Trophoblast cell (in vitro differentiated cells and primary cell): ENCODE results near the gene CLIP4.
A peak's percentile ranks its signal among the peaks of the same experiment; 100 is the strongest.

Experiments
- DNase-seq, 2 donors: peaks; one replicate each; pipeline ENCODE4 v3.0.0-alpha.2; 2016
- H2AFZ ChIP-seq: 2 replicates; pipeline ENCODE4 v1.6.1; 2013; ENCODE audit warnings: low read length, moderate library complexity, mild to moderate bottlenecking; ENCODE audit not compliant: insufficient read depth, poor library complexity
- H2AK5ac ChIP-seq: 2 replicates; pipeline ENCODE4 v1.6.1; 2013; ENCODE audit warnings: mild to moderate bottlenecking, low read length
- H2BK120ac ChIP-seq: 2 replicates; pipeline ENCODE4 v1.6.1; 2013; ENCODE audit warnings: low read length, mild to moderate bottlenecking, moderate library complexity; ENCODE audit not compliant: insufficient read depth, poor library complexity
- H2BK12ac ChIP-seq: 2 replicates; pipeline ENCODE4 v1.6.1; 2013; ENCODE audit warnings: mild to moderate bottlenecking, low read length, moderate library complexity
- H2BK5ac ChIP-seq: 2 replicates; pipeline ENCODE4 v1.6.1; 2013; ENCODE audit warnings: low read length, low read depth, moderate library complexity, mild to moderate bottlenecking; ENCODE audit not compliant: poor library complexity
- H3K14ac ChIP-seq: 2 replicates; pipeline ENCODE4 v1.6.1; 2013; ENCODE audit warnings: mild to moderate bottlenecking, low read length
- H3K18ac ChIP-seq: 2 replicates; pipeline ENCODE4 v1.6.1; 2013; ENCODE audit warnings: mild to moderate bottlenecking, low read length
- H3K23ac ChIP-seq: 2 replicates; pipeline ENCODE4 v1.6.1; 2013; ENCODE audit warnings: low read length
- H3K27ac ChIP-seq: 2 replicates; pipeline ENCODE4 v1.5.1; 2013; ENCODE audit warnings: low read depth, mild to moderate bottlenecking, inconsistent platforms, low read length, moderate library complexity
- H3K27me3 ChIP-seq: 2 replicates; pipeline ENCODE4 v1.6.1; 2013; ENCODE audit warnings: inconsistent platforms, mild to moderate bottlenecking, low read length, moderate library complexity; ENCODE audit not compliant: insufficient read depth
- H3K36me3 ChIP-seq, 2 experiments: 1 replicate in 1 of 2; 2 replicates in 1 of 2; pipeline ENCODE4 v1.6.1; 2013; ENCODE audit warnings: low read length in 2 of 2, mild to moderate bottlenecking in 2 of 2, moderate library complexity in 1 of 2; ENCODE audit not compliant: insufficient read depth in 2 of 2, control insufficient read depth in 1 of 2
- H3K4ac ChIP-seq: 2 replicates; pipeline ENCODE4 v1.6.1; 2013; ENCODE audit warnings: low read depth, mild to moderate bottlenecking, low read length, moderate library complexity
- H3K4me1 ChIP-seq, 2 experiments: 1 replicate in 1 of 2; 2 replicates in 1 of 2; pipeline ENCODE4 v1.6.1; 2013; ENCODE audit warnings: low read length in 2 of 2, mild to moderate bottlenecking in 2 of 2, moderate library complexity in 1 of 2; ENCODE audit not compliant: insufficient read depth in 2 of 2, control insufficient read depth in 1 of 2
- H3K4me2 ChIP-seq: 2 replicates; pipeline ENCODE4 v1.6.1; 2013; ENCODE audit warnings: inconsistent platforms, mild to moderate bottlenecking, low read length, moderate library complexity
- H3K4me3 ChIP-seq: 2 replicates; pipeline ENCODE4 v1.5.1; 2013; ENCODE audit warnings: mild to moderate bottlenecking, low read depth, low read length, inconsistent platforms
- H3K79me1 ChIP-seq: one replicate; pipeline ENCODE4 v1.6.1; 2013; ENCODE audit warnings: low read length
- H3K79me2 ChIP-seq: 2 replicates; pipeline ENCODE4 v1.6.1; 2013; ENCODE audit warnings: low read length, mild to moderate bottlenecking; ENCODE audit not compliant: control insufficient read depth, insufficient read depth, poor library complexity
- H3K9ac ChIP-seq: 2 replicates; pipeline ENCODE4 v1.6.1; 2013; ENCODE audit warnings: mild to moderate bottlenecking, low read length
- H3K9me3 ChIP-seq: 2 replicates; pipeline ENCODE4 v1.6.1; 2013; ENCODE audit warnings: low read depth, mild to moderate bottlenecking, control low read depth, inconsistent platforms, low read length; ENCODE audit not compliant: insufficient read depth
- H4K12ac ChIP-seq: 2 replicates; pipeline ENCODE4 v1.6.1; 2013; ENCODE audit warnings: low read depth, mild to moderate bottlenecking, low read length, moderate library complexity
- H4K8ac ChIP-seq: 2 replicates; pipeline ENCODE4 v1.6.1; 2013; ENCODE audit warnings: low read depth, mild to moderate bottlenecking, low read length, moderate library complexity
- H4K91ac ChIP-seq: one replicate; pipeline ENCODE4 v1.6.1; 2013; ENCODE audit warnings: low read depth, mild to moderate bottlenecking, low read length, moderate library complexity
- WGBS: extraction: QIAGEN DNeasy Blood & Tissue Kit; methylation state at CpG from one replicate; pipeline ENCODE4 v1.1.7; 2013; ENCODE audit warnings: missing lambda C conversion rate; ENCODE audit not compliant: insufficient read length, insufficient coverage; ENCODE audit errors: extremely low coverage; 5-methylcytosine and 5-hydroxymethylcytosine counted together

The CLIP4 gene

DNA sequence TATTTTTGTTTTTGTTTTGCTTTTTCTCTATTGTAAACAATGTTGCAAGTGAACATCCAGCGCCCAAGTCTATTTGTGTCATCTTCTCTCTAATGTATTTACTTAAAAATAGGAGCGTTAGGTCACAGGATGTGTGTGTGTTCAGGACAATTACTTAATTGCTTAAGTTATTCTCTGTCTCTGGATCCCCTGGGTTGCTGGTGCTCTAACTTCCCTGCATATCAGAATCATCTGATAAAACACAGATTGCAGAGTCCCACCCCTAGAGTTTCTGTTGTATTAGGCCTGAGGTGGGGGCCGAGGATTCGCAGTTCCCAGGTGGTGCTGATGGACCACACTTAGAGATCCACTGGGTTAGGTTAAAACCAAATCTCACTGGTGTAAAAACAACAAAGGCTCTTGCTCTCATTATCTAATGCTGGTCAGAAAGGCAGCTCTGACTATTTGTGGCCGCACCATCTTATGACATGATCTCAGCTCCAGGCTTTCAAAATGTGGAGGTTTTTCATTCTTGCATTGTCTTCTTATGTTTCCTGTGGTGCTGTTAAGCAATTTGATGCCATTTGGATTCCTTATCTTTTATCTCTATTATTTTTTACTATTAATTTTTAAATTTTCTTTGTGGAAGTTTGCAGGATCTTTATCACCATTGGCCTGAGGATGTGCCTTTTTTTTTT is 87.7 kb downstream of the CLIP4 start:
- Histone ChIP-seq H3K9ac (no peak overlapping the region), H2BK5ac (no peak overlapping the region), H2BK12ac (no peak overlapping the region), H3K18ac (no peak overlapping the region), H3K79me1 (no peaks in the 10 kb centered on the region), H3K79me2 (no peaks in the 10 kb centered on the region), H2BK120ac (no peak overlapping the region), H3K23ac (no peak overlapping the region), H2AFZ (no peak overlapping the region), H3K14ac (no peak overlapping the region), H3K4me1 (no peaks in the 10 kb centered on the region), H4K91ac (no peak overlapping the region), H3K36me3 (no peaks in the 10 kb centered on the region), H2AK5ac (no peak overlapping the region), H3K4ac (no peak overlapping the region), H4K12ac (no peak overlapping the region), H3K4me2 (no peak overlapping the region), H3K27me3 (no peaks in the 10 kb centered on the region), H3K4me3 (no peak overlapping the region), H3K27ac (no peak overlapping the region), H4K8ac (no peak overlapping the region), H3K9me3 (peaks cover 1% of the 10 kb centered on the region)
- WGBS, result no CpG with 5 or more reads among the region's 5 CpGs
- peak; percentile 51 to 89 for DNase-seq

DNA sequence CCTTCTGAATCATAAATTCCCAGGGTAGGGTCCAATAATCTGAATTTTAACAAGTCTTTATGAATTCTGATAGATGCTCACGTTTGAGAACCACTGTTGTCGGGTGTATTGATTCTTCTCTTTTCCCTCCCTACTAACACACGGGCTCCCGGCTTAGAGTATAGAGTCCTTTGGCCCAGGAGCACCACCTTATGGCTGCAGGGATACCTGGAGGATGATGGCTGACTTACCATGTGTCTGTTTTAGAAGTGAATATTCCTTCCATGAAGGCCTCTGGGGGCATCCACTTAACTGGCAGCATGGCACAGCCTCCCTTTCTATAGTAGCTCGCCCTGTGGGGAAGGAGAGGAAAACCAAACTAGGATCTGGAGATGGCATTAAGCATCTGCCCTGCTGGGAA is 91.7 kb downstream of the CLIP4 start:
- H3K4me1 ChIP-seq, result no peaks in the 10 kb centered on the region
- no peak for DNase-seq
- H2BK12ac ChIP-seq, result no peak overlapping the region
- H3K9ac ChIP-seq, result no peak overlapping the region
- no peaks in the 10 kb centered on the region for H3K79me2 ChIP-seq
- H2AK5ac ChIP-seq, result no peak overlapping the region
- no peak overlapping the region for H2BK5ac ChIP-seq
- H4K12ac ChIP-seq, result no peak overlapping the region
- H3K23ac ChIP-seq, result no peak overlapping the region
- H3K9me3 ChIP-seq, result peaks cover 3% of the 10 kb centered on the region
- H3K79me1 ChIP-seq, result no peaks in the 10 kb centered on the region
- no peak overlapping the region for H4K91ac ChIP-seq
- H4K8ac ChIP-seq, result no peak overlapping the region
- no peak overlapping the region for H3K14ac ChIP-seq
- H2AFZ ChIP-seq, result no peak overlapping the region
- H3K27ac ChIP-seq, result no peak overlapping the region
- H3K4ac ChIP-seq, result no peak overlapping the region
- H3K18ac ChIP-seq, result no peak overlapping the region
- no peaks in the 10 kb centered on the region for H3K27me3 ChIP-seq
- no CpG with 5 or more reads among the region's 5 CpGs for WGBS
- no peaks in the 10 kb centered on the region for H3K36me3 ChIP-seq
- no peak overlapping the region for H3K4me3 ChIP-seq
- H3K4me2 ChIP-seq, result no peak overlapping the region
- H2BK120ac ChIP-seq, result no peak overlapping the region

GRCh38 chr2:29207352-29208148 is 92.3 kb downstream of the CLIP4 start:
- Histone ChIP-seq H4K91ac (no peak overlapping the region), H2BK5ac (no peak overlapping the region), H2BK12ac (no peak overlapping the region), H3K9me3 (peaks cover 3% of the 10 kb centered on the region), H3K23ac (no peak overlapping the region), H3K14ac (no peak overlapping the region), H3K18ac (no peak overlapping the region), H3K4me1 (no peaks in the 10 kb centered on the region), H3K9ac (no peak overlapping the region), H3K79me1 (no peaks in the 10 kb centered on the region), H4K12ac (no peak overlapping the region), H2AK5ac (no peak overlapping the region), H3K27ac (no peak overlapping the region), H3K4ac (no peak overlapping the region), H2BK120ac (no peak overlapping the region), H3K4me3 (no peak overlapping the region), H2AFZ (no peak overlapping the region), H3K79me2 (no peaks in the 10 kb centered on the region), H3K27me3 (no peaks in the 10 kb centered on the region), H4K8ac (no peak overlapping the region), H3K36me3 (no peaks in the 10 kb centered on the region), H3K4me2 (no peak overlapping the region)
- WGBS, result no CpG with 5 or more reads among the region's 3 CpGs
- DNase-seq, result peak in 1 of 2 donors; percentile 36

DNA sequence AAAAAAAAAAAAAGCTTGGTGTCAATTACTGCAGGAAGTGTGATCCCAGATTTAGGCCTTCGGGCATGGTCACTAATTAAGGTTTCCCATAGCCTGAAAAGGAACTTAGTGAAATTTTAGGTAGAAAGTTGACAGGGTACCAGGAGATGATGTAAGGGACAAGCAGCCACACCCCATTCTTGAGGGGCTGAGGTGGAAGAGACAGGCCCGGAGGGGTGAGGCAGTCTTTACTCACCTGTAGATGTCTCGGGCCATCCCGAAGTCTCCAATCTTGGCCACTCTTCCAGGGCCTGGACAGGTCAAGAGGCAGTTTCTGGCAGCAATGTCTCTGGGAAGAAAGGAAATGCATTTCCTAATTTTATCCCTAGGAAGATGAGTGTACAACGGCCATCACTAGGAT is 94.3 kb downstream of the CLIP4 start:
- Histone ChIP-seq H3K4me1 (no peaks in the 10 kb centered on the region), H2AK5ac (no peak overlapping the region), H3K27ac (no peak overlapping the region), H3K36me3 (no peaks in the 10 kb centered on the region), H2AFZ (no peak overlapping the region), H3K79me1 (no peaks in the 10 kb centered on the region), H2BK120ac (no peak overlapping the region), H4K91ac (no peak overlapping the region), H3K18ac (no peak overlapping the region), H2BK5ac (no peak overlapping the region), H4K12ac (no peak overlapping the region), H3K4me2 (no peak overlapping the region), H3K9ac (no peak overlapping the region), H4K8ac (no peak overlapping the region), H3K14ac (no peak overlapping the region), H2BK12ac (no peak overlapping the region), H3K79me2 (no peaks in the 10 kb centered on the region), H3K23ac (no peak overlapping the region), H3K4me3 (no peak overlapping the region), H3K4ac (no peak overlapping the region), H3K9me3 (peaks cover 3% of the 10 kb centered on the region), H3K27me3 (no peaks in the 10 kb centered on the region)
- peak; percentile 95 to 96 for DNase-seq
- no CpG with 5 or more reads among the region's 5 CpGs for WGBS
